Breast epithelium (tissue), 4 donors: ENCODE data around the gene VAX1. TPM values are rescaled to one million over a fixed set of nuclear protein-coding genes. Genes with fewer than 3 reads are reported as not detected.

Source experiments
- DNase-seq, 2 donors: peaks; one replicate each; pipeline ENCODE4 v3.0.0-alpha.2; 2019; ENCODE audit warnings: low spot score in 2 of 2
- H3K27ac ChIP-seq, 2 donors: fragments of 200-600 bp; sonication (generic) in 1 of 2; one replicate each; pipeline ENCODE4 v1.5.1; 2016 to 2019; ENCODE audit warnings: mild to moderate bottlenecking in 1 of 2
- H3K27me3 ChIP-seq, 2 donors: fragments of 200-600 bp; sonication (generic) in 1 of 2; one replicate each; pipeline versions ENCODE4 v1.5.1 to v1.6.0; 2017 to 2019; ENCODE audit warnings: control low read depth in 1 of 2, mild to moderate bottlenecking in 1 of 2
- H3K36me3 ChIP-seq: fragments of 200-600 bp; one replicate; pipeline ENCODE4 v1.5.1; 2019
- H3K4me1 ChIP-seq, 2 donors: fragments of 200-600 bp; sonication (generic); one replicate each; pipeline ENCODE4 v1.5.1; 2016 to 2019; ENCODE audit warnings: control low read depth in 1 of 2
- H3K4me3 ChIP-seq, 3 donors: fragments of 200-600 bp; sonication (generic); 1 replicate in 2 of 3; 2 replicates in 1 of 3; pipeline ENCODE4 v1.5.1; 2016 to 2019; ENCODE audit warnings: mild to moderate bottlenecking in 3 of 3, moderate library complexity in 2 of 3
- H3K9me3 ChIP-seq, 2 donors: fragments of 200-600 bp; sonication (generic) in 1 of 2; one replicate each; pipeline ENCODE4 v1.5.1; 2016 to 2019; ENCODE audit warnings: control low read depth in 1 of 2
- POLR2A ChIP-seq: fragments of 450-650 bp; IDR thresholded peaks from one replicate; pipeline ENCODE4 v1.6.1; 2016; ENCODE audit warnings: antibody characterized with exemption, mild to moderate bottlenecking, moderate library complexity
- POLR2AphosphoS5 ChIP-seq, 3 donors: sonication (generic); formaldehyde crosslinking; IDR thresholded peaks; one replicate each; pipeline ENCODE4 v1.6.1; 2017; ENCODE audit warnings: antibody characterized with exemption in 3 of 3
- intact Hi-C: fragments of 100-400 bp; cut with DNase I; formaldehyde crosslinking; loops from one replicate; pipeline ENCODE4 v1.15.1; 2023; ENCODE audit warnings: low total_unique reads
- total RNA-seq, 3 donors: library from RNA; depleted of rRNA; stranded (reverse); fragments of >200 nt; gene quantifications; one replicate each; pipeline ENCODE4 v1.1.0, GENCODE V29; 2016
- TF ChIP-seq, protein P1 (sequence below), 3 donors: fragments of 450-650 bp; IDR thresholded peaks; one replicate each; pipeline ENCODE4 v1.5.1; 2016 to 2017; ENCODE audit warnings: antibody characterized with exemption in 3 of 3, mild to moderate bottlenecking in 3 of 3, moderate library complexity in 3 of 3

The VAX1 gene
- total RNA-seq, 3 donors from 2014 or later = not detected

DNA sequence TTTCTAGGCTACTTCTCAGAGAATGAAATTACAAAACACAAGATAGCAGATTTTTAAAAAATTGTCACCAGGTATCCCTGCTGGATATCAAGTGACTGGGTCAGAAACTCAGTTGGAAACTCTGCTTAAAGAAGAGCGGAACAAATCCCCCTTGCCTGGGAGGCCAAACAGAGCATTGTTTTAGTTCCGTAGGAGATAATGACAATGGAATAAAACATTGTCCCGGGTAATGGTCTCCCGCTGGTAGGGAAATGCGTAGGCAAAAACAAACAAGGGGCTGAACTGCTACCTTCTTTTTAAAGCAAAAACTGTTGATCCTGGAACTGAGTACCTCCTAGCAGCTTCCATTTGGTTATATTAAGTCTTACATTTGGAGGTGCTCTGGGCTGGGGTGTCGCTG is 21.3 kb upstream of the VAX1 start:
- intact Hi-C loops = no loop called here
- H3K36me3 ChIP-seq = no peaks in the 10 kb centered on the region
- peaks cover 0 to 8% of the 10 kb centered on the region in 2 donors for H3K4me1 ChIP-seq
- H3K27ac ChIP-seq = no peak overlapping the region
- H3K9me3 ChIP-seq = no peaks in the 10 kb centered on the region
- no peak for DNase-seq
- no peak for TF ChIP-seq POLR2A
- TF ChIP-seq, protein P1, sequence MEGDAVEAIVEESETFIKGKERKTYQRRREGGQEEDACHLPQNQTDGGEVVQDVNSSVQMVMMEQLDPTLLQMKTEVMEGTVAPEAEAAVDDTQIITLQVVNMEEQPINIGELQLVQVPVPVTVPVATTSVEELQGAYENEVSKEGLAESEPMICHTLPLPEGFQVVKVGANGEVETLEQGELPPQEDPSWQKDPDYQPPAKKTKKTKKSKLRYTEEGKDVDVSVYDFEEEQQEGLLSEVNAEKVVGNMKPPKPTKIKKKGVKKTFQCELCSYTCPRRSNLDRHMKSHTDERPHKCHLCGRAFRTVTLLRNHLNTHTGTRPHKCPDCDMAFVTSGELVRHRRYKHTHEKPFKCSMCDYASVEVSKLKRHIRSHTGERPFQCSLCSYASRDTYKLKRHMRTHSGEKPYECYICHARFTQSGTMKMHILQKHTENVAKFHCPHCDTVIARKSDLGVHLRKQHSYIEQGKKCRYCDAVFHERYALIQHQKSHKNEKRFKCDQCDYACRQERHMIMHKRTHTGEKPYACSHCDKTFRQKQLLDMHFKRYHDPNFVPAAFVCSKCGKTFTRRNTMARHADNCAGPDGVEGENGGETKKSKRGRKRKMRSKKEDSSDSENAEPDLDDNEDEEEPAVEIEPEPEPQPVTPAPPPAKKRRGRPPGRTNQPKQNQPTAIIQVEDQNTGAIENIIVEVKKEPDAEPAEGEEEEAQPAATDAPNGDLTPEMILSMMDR (IDR thresholded peaks at IDR 0.05) = no peak
- no peak for TF ChIP-seq POLR2AphosphoS5 (IDR thresholded peaks at IDR 0.05)
- peaks cover 0 to 96% of the 10 kb centered on the region in 2 donors for H3K27me3 ChIP-seq
- no peak overlapping the region for H3K4me3 ChIP-seq

- Histone ChIP-seq H3K4me3 (no peak overlapping the region), H3K9me3 (no peaks in the 10 kb centered on the region), H3K27me3 (peaks cover 0 to 91% of the 10 kb centered on the region in 2 donors), H3K36me3 (no peaks in the 10 kb centered on the region), H3K27ac (no peak overlapping the region), H3K4me1 (peaks cover 0 to 8% of the 10 kb centered on the region in 2 donors)
- DNase-seq = no peak
- TF ChIP-seq, protein P1 (IDR thresholded peaks at IDR 0.05) = no peak
- TF ChIP-seq POLR2AphosphoS5 (IDR thresholded peaks at IDR 0.05) (no peak), POLR2A (no peak)
- intact Hi-C loops = no loop called here
Observed at GRCh38 chr10:117158297-117158696, 20.2 kb upstream of the VAX1 start.

- Histone ChIP-seq H3K27ac (no peak overlapping the region), H3K36me3 (no peaks in the 10 kb centered on the region), H3K4me3 (no peak overlapping the region), H3K4me1 (no peaks in the 10 kb centered on the region), H3K27me3 (peaks cover 0 to 56% of the 10 kb centered on the region in 2 donors), H3K9me3 (no peaks in the 10 kb centered on the region)
- TF ChIP-seq POLR2A (no peak), POLR2AphosphoS5 (IDR thresholded peaks at IDR 0.05) (no peak)
- TF ChIP-seq, protein P1 (IDR thresholded peaks at IDR 0.05) = no peak
- no peak for DNase-seq
- intact Hi-C loops = no loop called here
Observed at GRCh38 chr10:117152668-117153067, 14.6 kb upstream of the VAX1 start.

DNA sequence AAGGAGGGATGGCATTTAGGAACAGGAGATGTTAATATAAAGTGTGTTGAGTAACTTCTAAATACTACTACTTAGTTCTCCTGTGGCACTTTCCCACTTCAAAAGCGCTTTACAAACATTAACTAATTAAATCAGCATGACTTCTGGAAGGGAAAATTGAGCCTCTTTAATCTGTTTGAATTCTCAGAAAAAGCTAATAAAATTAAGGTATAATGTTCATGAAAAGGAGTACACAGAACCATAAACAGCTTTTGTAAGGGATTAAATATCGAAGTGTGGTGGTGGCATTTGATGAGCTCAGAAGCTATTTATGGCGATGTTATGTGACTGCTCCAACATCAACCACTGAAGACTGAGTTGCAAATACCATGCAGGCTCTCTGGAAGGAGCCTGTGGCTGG is 10.2 kb upstream of the VAX1 start:
- Histone ChIP-seq H3K27ac (no peak overlapping the region), H3K4me1 (no peaks in the 10 kb centered on the region), H3K9me3 (peaks cover 0 to 12% of the 10 kb centered on the region in 2 donors), H3K36me3 (no peaks in the 10 kb centered on the region), H3K27me3 (peaks cover 0 to 53% of the 10 kb centered on the region in 2 donors), H3K4me3 (no peak overlapping the region)
- intact Hi-C loops = no loop called here
- DNase-seq = no peak
- TF ChIP-seq, protein P1 (IDR thresholded peaks at IDR 0.05) = no peak
- TF ChIP-seq POLR2A (no peak), POLR2AphosphoS5 (IDR thresholded peaks at IDR 0.05) (no peak)

DNA sequence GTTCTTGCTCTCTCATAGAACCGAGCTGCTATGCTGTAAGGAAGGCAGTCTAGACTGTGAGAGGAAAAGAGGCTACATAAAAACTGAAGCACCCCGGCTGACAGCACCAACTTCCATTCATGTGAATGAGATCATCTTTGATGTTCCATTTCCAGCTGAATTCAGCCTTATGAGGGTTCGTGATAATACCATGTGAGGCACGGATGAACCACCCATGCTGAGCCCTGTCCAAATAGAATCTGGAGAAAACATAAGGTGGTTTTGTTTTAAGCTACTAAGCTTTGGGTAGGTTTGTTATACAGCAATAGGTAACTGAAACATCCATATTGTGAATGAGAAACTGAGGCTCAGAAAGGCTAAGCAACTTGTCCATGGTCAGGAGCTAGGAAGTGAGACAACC is 6.9 kb upstream of the VAX1 start:
- Histone ChIP-seq H3K4me1 (no peaks in the 10 kb centered on the region), H3K4me3 (no peak overlapping the region), H3K27me3 (peaks cover 3 to 78% of the 10 kb centered on the region in 2 donors), H3K36me3 (no peaks in the 10 kb centered on the region), H3K9me3 (peaks cover 0 to 12% of the 10 kb centered on the region in 2 donors), H3K27ac (no peak overlapping the region)
- TF ChIP-seq, protein P1 (IDR thresholded peaks at IDR 0.05) = no peak
- TF ChIP-seq POLR2AphosphoS5 (IDR thresholded peaks at IDR 0.05) (no peak), POLR2A (no peak)
- intact Hi-C loops = no loop called here
- no peak for DNase-seq
